Measurements from ENCODE around the gene TTC24.
A peak's percentile ranks its signal among the peaks of the same experiment; 100 is the strongest.
"Not testable (repeated sequence)": the region's sequence is repeated elsewhere in the genome, so short reads cannot be mapped to it uniquely, and the experiment has no call there.

TTC24 gene

DNA sequence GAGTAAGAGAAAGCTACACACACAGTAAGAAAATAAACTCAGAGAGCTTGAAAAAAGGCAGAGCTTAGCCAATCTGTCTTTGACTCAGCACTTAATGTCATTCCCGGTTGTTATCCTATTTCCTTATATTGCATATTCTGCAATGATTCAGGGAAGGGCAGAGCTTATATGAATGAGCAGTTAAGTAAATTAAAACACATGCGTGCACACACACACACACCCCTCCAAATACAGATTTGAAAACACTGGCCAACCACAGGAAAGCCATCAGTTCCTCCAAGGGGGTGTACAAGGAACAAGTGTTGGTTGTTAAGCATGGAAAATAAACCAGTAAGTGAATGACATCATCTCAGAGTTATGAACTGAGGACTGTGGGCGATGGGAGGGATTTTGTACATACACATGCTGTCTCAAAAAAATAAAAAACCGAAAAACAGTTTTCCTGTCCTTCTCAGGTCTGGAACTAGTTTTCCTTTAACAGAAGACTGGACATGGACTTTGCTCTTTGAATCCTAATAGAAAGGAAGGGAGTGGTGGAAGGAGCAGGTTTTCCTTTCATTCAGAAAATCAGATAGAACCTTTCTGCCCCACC is 8.2 kb upstream of the TTC24 start:
- Mint-ChIP-seq H3K4me3 (peak overlapping the region; percentile 89), H3K27ac (no peak overlapping the region), H3K9me3 (no peaks in the 10 kb centered on the region), H3K36me3 (ENCODE audit: low read depth) (peaks cover 5% of the 10 kb centered on the region), H3K4me1 (ENCODE audit: low read depth) (peaks cover 20% of the 10 kb centered on the region), H3K27me3 (peaks cover 36% of the 10 kb centered on the region)
- no peak for DNase-seq

DNA sequence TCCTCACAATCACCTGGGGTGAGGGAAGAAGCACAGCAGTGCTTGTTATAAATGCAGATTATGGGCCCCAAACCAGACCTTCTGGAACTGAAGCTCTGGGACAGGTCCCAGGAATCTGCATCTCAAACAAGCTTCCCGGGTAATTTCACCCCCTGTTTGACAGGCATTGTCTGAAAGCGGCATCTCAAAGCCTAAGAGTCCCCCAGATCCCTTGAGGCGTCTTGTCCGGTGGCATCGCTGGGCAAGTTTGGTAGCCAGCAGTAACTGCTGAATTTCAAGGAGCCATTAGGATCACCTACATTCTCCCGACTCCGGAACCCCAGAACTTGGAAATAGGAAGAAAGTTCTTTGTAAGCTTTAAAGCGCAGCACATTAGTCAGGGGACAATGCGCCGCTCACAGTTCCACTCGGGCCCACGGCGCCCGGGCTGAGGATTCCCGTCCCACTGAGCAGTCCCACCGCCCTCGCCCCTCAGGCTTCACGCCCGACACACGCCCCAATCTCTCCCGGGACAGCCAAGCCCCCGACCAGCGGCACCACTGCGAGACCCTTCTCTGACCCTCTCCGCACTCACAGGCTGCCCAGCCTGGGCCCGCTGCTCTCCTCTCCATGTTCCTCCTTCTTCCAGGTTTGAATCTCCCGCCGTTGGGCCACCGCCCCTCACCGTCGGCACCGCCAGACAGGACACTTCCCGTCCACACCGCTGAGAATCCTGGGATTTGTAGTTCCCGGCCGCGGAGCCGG is 7.4 kb upstream of the TTC24 start, which contains the start of gene IQGAP3:
Gene IQGAP3, minus strand, starts transcription at position 647 of the 744 bp plus-strand sequence. Its CDS starts 36 bp downstream, at position 611.
- H3K27ac Mint-ChIP-seq, result peak within 1 kb of the TSS; percentile 79
- H3K36me3 Mint-ChIP-seq (ENCODE audit: low read depth), result peaks cover 5% of the 10 kb centered on the region
- no peaks in the 10 kb centered on the region for H3K9me3 Mint-ChIP-seq
- peak within 1 kb of the TSS; percentile 89 for H3K4me3 Mint-ChIP-seq
- peaks cover 36% of the 10 kb centered on the region for H3K27me3 Mint-ChIP-seq
- peak; percentile 78 for DNase-seq
- peaks cover 20% of the 10 kb centered on the region for H3K4me1 Mint-ChIP-seq (ENCODE audit: low read depth)

DNA sequence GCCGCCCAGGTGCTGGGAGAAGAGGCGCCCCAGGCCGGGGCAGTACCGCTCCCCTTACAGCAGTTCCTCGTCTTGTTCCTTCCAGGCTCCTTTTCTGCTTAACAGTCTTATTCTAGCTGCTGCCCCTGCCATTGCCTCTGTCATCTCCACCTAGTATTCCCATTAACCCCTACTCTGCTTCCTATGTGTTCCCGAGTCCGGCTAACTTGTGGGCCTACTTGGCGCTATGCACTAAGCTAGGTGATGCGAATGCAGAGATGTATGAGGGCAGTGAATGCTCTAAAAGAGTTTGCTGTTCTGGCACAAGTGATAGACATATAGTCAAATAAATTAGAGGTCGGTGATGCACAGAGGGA is 6.9 kb upstream of the TTC24 start:
- no peaks in the 10 kb centered on the region for H3K9me3 Mint-ChIP-seq
- DNase-seq, result no peak
- peaks cover 5% of the 10 kb centered on the region for H3K36me3 Mint-ChIP-seq (ENCODE audit: low read depth)
- H3K27me3 Mint-ChIP-seq, result peaks cover 36% of the 10 kb centered on the region
- peaks cover 20% of the 10 kb centered on the region for H3K4me1 Mint-ChIP-seq (ENCODE audit: low read depth)
- peak overlapping the region; percentile 89 for H3K4me3 Mint-ChIP-seq
- peak overlapping the region; percentile 79 for H3K27ac Mint-ChIP-seq

DNA sequence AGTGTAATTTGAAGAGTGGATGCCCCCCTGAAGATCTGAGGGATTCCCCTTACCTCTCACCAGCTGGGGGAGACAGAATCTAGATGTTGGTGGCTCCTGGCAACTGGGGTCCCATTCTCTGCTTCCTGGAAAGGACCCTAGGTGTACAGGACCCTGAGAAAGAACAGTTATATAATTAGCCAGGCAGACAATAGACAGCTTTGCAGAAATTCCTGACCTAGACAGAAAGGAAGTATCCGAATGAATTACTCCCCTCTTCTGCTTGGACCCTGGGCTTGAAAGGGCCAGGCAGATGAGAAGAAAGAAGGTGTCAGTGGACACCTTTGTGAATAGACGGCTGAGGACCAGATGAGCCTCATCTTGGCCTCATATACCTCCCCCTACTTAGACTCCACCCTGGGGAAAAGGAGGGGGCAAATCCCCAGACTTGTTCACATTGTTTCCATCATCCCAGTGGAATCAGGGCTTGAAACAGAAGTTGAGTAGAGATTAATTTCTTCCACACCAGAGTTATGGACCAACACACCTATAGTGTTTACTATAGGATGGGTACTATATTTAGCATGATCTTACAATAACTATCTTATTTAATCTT is 5.4 kb upstream of the TTC24 start:
- Mint-ChIP-seq H3K9me3 (no peaks in the 10 kb centered on the region), H3K27me3 (peaks cover 36% of the 10 kb centered on the region), H3K36me3 (ENCODE audit: low read depth) (peaks cover 5% of the 10 kb centered on the region), H3K4me3 (no peak overlapping the region), H3K4me1 (ENCODE audit: low read depth) (peaks cover 20% of the 10 kb centered on the region), H3K27ac (no peak overlapping the region)
- DNase-seq, result no peak

DNA sequence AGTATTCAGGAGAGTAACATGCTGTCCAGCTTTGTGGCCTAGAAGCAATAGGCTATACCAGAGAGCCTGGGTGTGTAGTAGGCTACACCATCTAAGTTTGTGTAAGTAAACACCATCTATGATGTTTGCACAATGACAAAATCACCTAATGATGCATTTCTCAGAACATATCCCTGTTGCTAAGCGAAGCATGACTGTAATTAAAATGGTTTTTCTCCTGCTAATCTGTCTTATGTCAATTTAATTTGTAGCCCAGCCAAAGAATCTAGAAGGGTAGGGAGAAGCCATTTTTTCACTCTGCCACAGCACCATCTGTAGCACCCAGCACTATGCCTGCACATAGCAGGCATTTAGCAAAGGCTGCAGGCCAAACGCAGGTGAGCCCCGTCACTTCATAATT is 2.0 kb upstream of the TTC24 start:
- Mint-ChIP-seq H3K4me3 (no peak overlapping the region), H3K27me3 (peaks cover 16% of the 10 kb centered on the region), H3K27ac (no peak overlapping the region), H3K9me3 (no peaks in the 10 kb centered on the region), H3K36me3 (ENCODE audit: low read depth) (peaks cover 6% of the 10 kb centered on the region), H3K4me1 (ENCODE audit: low read depth) (peaks cover 12% of the 10 kb centered on the region)
- DNase-seq, result no peak

DNA sequence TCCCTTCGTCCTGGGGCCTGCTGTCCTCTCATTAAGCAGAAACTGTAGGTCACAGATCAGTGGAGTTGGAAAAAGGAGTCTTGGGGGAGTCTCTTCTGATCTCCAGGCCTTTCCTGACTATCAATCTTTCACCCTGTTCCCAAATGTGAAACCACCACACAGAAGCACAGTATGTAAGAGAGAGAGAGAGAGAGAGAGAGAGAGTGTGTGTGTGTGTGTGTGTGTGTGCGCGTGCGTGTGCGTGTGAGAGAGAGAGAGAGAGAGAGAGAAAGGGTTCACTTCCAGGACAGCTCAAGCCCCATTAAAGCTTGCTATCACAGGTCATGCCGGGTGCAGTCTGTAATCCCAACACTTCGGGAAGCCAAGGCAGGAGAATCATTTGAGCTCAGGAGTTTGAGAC is 1.5 kb upstream of the TTC24 start:
- peaks cover 15% of the 10 kb centered on the region for H3K4me1 Mint-ChIP-seq (ENCODE audit: low read depth)
- no peak for DNase-seq
- H3K27ac Mint-ChIP-seq, result no peak overlapping the region
- no peaks in the 10 kb centered on the region for H3K9me3 Mint-ChIP-seq
- H3K36me3 Mint-ChIP-seq (ENCODE audit: low read depth), result peaks cover 7% of the 10 kb centered on the region
- no peak overlapping the region for H3K4me3 Mint-ChIP-seq
- peaks cover 10% of the 10 kb centered on the region for H3K27me3 Mint-ChIP-seq

DNA sequence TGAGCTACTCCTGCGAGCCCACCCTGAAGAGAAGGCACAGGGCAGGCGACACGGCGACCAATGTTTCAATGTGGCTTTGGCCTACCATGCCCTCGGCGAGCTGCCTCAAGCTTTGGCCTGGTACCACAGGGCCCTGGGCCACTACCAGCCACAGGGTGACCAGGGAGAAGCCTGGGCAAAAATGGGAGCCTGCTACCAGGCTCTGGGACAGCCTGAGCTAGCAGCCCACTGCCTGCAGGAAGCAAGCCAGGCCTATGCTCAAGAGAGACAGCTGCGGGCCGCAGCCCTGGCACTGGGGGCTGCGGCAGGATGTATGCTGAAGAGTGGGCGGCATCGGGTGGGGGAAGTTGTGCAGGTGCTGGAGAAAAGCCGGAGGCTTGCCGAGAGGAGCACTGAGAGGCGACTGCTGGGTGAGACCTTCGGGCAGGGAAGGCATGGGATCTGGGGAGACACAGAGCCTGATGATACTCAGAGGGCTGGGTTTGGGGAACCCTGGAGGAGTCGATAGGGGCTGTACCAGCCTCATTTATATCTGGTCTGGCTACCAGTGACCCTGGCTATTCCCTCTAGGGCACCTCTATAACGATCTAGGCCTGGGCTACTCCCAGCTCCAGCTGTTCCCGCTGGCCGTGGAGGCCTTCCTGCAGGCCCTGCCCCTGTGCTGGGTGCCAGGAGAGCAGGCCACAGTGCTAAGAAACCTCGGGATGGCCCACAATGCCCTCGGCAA is 2.3 kb downstream of the TTC24 start:
- Mint-ChIP-seq H3K27me3 (no peaks in the 10 kb centered on the region), H3K27ac (peak overlapping the region; percentile 90), H3K4me3 (peak overlapping the region; percentile 83), H3K9me3 (no peaks in the 10 kb centered on the region), H3K36me3 (ENCODE audit: low read depth) (peaks cover 18% of the 10 kb centered on the region), H3K4me1 (ENCODE audit: low read depth) (peaks cover 26% of the 10 kb centered on the region)
- DNase-seq, result peak; percentile 74

DNA sequence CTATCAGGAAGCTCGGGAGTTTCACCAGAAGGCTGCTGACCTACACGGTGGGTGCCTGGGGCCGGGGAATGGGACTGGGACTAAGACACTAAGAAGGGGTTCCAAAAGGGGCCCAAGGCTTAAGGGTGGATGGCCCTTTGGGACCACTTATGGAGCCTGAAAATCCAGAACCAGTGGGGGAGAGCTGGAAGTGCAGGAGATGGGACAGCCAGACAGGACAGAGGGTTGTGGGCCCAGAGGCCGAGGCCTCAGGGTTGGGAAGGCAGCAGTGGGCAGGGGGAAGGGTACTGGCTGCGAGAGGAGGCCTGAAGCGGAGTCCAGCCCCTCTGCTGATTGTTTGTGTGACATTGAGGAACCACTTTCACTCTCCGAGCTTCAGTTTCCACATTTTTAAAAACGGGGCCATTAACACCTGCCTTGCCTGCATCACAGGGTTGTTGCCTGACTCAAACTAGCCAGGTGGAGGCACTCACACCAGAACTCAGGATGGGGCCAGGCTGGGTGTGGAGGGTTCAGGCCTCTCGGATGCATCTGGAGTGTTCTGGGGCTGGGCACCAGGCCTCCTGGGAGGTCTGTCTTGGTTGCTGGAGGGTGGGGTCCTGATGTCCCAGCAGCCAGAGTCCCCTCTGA is 3.0 kb downstream of the TTC24 start:
- H3K27me3 Mint-ChIP-seq, result no peaks in the 10 kb centered on the region

DNA sequence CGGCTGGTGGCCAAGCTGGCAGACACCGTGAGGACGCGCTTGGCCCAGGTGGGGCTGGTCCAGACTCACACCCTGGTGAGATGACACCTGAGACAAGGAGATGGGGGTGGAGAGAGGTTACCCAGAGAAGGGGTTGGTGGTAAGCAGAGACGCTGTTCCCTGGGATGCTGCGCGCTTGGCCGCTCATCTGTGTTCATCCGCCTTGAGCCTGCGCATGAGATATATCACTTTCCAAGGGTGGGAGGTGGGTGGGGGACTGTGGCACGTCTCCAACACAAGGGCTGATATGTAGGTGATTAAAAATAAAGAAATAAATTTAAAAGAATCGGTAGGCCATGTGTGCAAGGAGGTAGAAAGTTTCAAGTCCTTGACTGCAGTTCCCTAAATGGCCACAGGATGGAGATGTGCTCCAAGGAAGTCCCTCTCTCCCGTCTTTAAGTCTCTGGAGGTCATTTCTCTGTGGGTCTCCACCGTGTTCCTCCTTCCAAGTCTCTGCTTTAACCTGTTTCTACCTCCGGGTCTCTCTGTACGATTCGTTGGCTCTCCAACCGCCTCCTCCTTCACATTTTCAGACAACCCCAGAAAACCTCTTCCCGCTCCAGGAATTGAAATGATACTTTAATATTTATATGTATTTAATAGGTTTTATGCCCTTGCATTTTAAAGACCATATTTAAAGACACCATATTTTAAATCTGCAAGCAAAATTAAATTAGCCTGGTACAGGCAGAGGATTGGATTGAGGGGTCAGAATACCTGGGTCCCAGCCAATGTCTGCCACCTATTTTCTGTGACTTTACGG is 4.5 kb downstream of the TTC24 start:
- H3K9me3 Mint-ChIP-seq, result no peaks in the 10 kb centered on the region
- peaks cover 26% of the 10 kb centered on the region for H3K4me1 Mint-ChIP-seq (ENCODE audit: low read depth)
- H3K27ac Mint-ChIP-seq, result peak overlapping the region; percentile 90
- H3K36me3 Mint-ChIP-seq (ENCODE audit: low read depth), result peaks cover 18% of the 10 kb centered on the region
- peak; percentile 63 for DNase-seq
- peak overlapping the region; percentile 83 for H3K4me3 Mint-ChIP-seq
- H3K27me3 Mint-ChIP-seq, result no peaks in the 10 kb centered on the region

More for the DNA sequence above, 3.0 kb downstream of the TTC24 start:
- H3K4me1 Mint-ChIP-seq (ENCODE audit: low read depth), result peaks cover 26% of the 10 kb centered on the region
- peak overlapping the region; percentile 83 for H3K4me3 Mint-ChIP-seq
- peak; percentile 60 for DNase-seq
- H3K36me3 Mint-ChIP-seq (ENCODE audit: low read depth), result peaks cover 18% of the 10 kb centered on the region
- H3K9me3 Mint-ChIP-seq, result no peaks in the 10 kb centered on the region
- peak overlapping the region; percentile 90 for H3K27ac Mint-ChIP-seq

DNA sequence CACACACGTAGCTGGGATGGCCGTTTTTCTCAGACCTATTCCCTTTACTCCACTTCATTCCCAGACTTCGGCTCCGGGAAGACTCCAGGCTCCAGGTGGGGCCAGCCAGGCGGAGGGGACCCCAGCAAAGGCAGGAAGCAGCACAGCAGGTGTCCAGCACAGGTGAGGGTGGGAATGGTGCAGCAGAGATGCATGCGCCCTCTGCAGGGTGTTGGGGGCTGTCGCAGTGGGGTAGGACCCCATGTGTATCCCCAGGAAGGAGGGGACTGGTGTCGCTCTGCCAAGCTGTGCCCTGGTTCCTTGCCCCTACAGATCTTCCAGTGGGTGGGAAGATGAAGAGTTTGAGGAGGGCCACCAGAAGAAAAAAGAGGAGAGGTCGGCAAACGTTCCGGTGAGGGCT is 5.3 kb downstream of the TTC24 start:
- Mint-ChIP-seq H3K9me3 (no peaks in the 10 kb centered on the region), H3K27me3 (no peaks in the 10 kb centered on the region), H3K4me3 (no peak overlapping the region), H3K4me1 (ENCODE audit: low read depth) (peaks cover 26% of the 10 kb centered on the region), H3K36me3 (ENCODE audit: low read depth) (peaks cover 18% of the 10 kb centered on the region), H3K27ac (no peak overlapping the region)
- no peak for DNase-seq

DNA sequence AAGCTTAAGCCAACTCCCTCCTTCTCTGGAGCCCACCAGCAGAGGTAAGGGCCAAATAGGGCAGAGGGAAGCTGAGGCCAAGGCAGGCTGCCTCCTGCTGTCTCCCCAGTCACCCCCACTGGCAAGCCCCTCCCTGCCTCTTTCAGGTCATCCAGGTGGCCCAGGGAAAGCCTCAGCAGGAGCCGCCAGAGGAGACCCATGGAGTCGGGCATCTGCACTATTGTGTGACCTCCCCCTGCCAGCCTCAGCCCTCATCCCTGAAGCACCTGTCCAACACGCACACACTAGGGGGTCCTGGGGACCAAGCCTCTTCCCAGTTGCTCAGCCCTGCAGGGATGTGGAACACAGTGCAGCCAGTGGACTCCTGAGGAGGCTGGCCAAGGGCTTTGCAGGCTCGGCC is 6.8 kb downstream of the TTC24 start:
- H3K36me3 Mint-ChIP-seq (ENCODE audit: low read depth), result peaks cover 18% of the 10 kb centered on the region
- H3K4me1 Mint-ChIP-seq (ENCODE audit: low read depth), result peaks cover 32% of the 10 kb centered on the region
- H3K4me3 Mint-ChIP-seq, result no peak overlapping the region
- no peak for DNase-seq
- H3K27ac Mint-ChIP-seq, result peak overlapping the region; percentile 29
- no peaks in the 10 kb centered on the region for H3K27me3 Mint-ChIP-seq
- H3K9me3 Mint-ChIP-seq, result no peaks in the 10 kb centered on the region

DNA sequence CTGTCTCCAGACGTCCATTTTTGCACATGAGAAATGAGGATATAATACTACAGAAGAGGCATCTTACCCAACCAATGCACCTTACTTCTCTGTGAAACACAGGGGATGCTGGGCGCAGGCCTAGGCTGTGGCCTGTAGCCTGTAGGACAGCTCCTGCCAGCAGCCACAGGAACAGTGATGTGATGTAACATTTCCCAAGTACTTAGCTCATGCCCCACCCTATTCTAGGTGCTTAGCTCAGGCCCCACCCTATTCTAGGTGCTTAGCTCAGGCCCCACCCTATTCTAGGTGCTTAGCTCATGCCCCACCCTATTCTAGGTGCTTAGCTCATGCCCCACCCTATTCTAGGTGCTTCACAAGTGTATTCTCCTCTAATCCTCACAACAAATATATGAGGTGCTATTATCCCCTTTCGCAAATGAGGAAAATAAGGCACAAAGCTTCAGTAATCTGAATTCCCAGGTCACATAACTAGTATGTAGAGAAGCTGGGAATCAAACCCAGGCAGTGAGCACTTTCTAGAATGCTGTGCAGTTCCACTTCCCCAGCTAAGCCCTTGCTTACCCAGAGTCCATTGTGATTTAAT is 7.5 kb downstream of the TTC24 start:
- Mint-ChIP-seq H3K27ac (no peak overlapping the region), H3K4me3 (no peak overlapping the region), H3K36me3 (ENCODE audit: low read depth) (peaks cover 17% of the 10 kb centered on the region), H3K27me3 (no peaks in the 10 kb centered on the region), H3K4me1 (ENCODE audit: low read depth) (peaks cover 30% of the 10 kb centered on the region), H3K9me3 (no peaks in the 10 kb centered on the region)
- no peak for DNase-seq

DNA sequence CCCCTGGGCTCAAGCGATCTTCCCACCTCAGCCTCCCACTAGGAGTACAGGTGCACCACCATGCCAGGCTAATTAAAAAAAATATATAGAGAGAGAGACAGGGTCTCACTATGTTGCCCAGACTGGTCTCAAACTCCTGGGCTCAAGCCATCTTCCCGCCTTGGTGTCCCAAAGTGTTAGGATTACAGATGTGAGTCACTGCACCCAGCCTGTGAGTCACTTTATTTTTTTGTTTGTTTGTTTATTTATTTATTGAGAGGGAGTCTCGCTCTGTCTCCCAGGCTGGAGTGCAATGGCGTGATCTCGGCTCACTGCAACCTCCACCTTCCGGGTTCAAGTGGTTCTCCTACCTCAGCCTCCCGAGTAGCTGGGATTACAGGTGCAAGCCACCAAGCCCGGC is 8.4 kb downstream of the TTC24 start:
- H3K36me3 Mint-ChIP-seq (ENCODE audit: low read depth), result peaks cover 18% of the 10 kb centered on the region
- H3K4me3 Mint-ChIP-seq, DNase-seq, H3K27ac Mint-ChIP-seq, H3K9me3 Mint-ChIP-seq, H3K27me3 Mint-ChIP-seq: not testable (repeated sequence)
- peaks cover 30% of the 10 kb centered on the region for H3K4me1 Mint-ChIP-seq (ENCODE audit: low read depth)

Data from activated T-cell treated with anti-CD3 and anti-CD28 coated beads, Interleukin-2, amount 50 U/mL, for 24 hours (primary cell).